H1 (cell line): ENCODE results near the gene ATE1.

ENCODE experiments used
- BCL11A ChIP-seq, 2 experiments: IDR thresholded peaks; one replicate each; pipeline ENCODE4 v1.6.1; 2011; ENCODE audit warnings: low read depth in 2 of 2, low read length in 2 of 2, mild to moderate bottlenecking in 2 of 2
- CHD2 ChIP-seq: IDR thresholded peaks from 2 replicates; pipeline ENCODE4 v1.6.1; 2012; ENCODE audit warnings: low read length, improper control_type of control experiment
- CREB1 ChIP-seq: IDR thresholded peaks from 2 replicates; pipeline ENCODE4 v1.6.1; 2012; ENCODE audit warnings: inconsistent platforms
- CTCF ChIP-seq, 3 experiments: IDR thresholded peaks; 1 replicate in 2 of 3; 2 replicates in 1 of 3; pipeline versions ENCODE4 v1.5.1 to v1.6.1; 2011; ENCODE audit warnings: low read length in 3 of 3, mild to moderate bottlenecking in 3 of 3, inconsistent platforms in 2 of 3, low read depth in 1 of 3, moderate library complexity in 1 of 3; ENCODE audit not compliant: insufficient read depth in 1 of 3; ENCODE audit errors: control extremely low read depth in 1 of 3
- EP300 ChIP-seq, 2 experiments: IDR thresholded peaks; 1 replicate in 1 of 2; 2 replicates in 1 of 2; pipeline ENCODE4 v1.6.1; 2011 to 2012; ENCODE audit warnings: low read depth in 2 of 2, low read length in 2 of 2, mild to moderate bottlenecking in 2 of 2, borderline replicate concordance in 1 of 2, inconsistent platforms in 1 of 2, moderate library complexity in 1 of 2
- POLR2A ChIP-seq, 2 experiments: IDR thresholded peaks; 1 replicate in 1 of 2; 2 replicates in 1 of 2; pipeline ENCODE4 v1.6.1; 2011; ENCODE audit warnings: low read depth in 2 of 2, low read length in 2 of 2, mild to moderate bottlenecking in 2 of 2; ENCODE audit errors: control extremely low read depth in 1 of 2
- RAD21 ChIP-seq, 2 experiments: IDR thresholded peaks in 1 of 2; conservative IDR thresholded peaks in 1 of 2; 2 replicates each; pipeline ENCODE4 v1.6.1; 2011; ENCODE audit warnings: low read depth in 2 of 2, low read length in 2 of 2, improper control_type of control experiment in 1 of 2, inconsistent platforms in 1 of 2, mild to moderate bottlenecking in 1 of 2, moderate library complexity in 1 of 2

- TF ChIP-seq CHD2 = no peak
- no peak for TF ChIP-seq POLR2A (IDR thresholded peaks at IDR 0.05; ENCODE audit: control extremely low read depth in 1 of 2, low read depth in 2 of 2, low read length in 2 of 2)
- TF ChIP-seq RAD21 (IDR thresholded peaks at IDR 0.05 in 1 of 2, conservative IDR thresholded peaks at IDR 0.05 in 1 of 2; ENCODE audit: low read depth in 2 of 2, low read length in 2 of 2) = no peak
- TF ChIP-seq CTCF (IDR thresholded peaks at IDR 0.05; ENCODE audit: control extremely low read depth in 1 of 3, insufficient read depth in 1 of 3, low read depth in 1 of 3, low read length in 3 of 3) = no peak
- TF ChIP-seq EP300 (IDR thresholded peaks at IDR 0.05; ENCODE audit: borderline replicate concordance in 1 of 2, low read depth in 2 of 2, low read length in 2 of 2) = no peak
- TF ChIP-seq BCL11A (IDR thresholded peaks at IDR 0.05; ENCODE audit: low read depth in 2 of 2, low read length in 2 of 2) = no peak
- TF ChIP-seq CREB1 = no peak
Observed at GRCh38 chr10:121715969-121716368, 211.9 kb downstream of the ATE1 start.
